Sigmoid colon (tissue), 7 donors: ENCODE results near the gene THSD7A. TPM values are rescaled to one million over a fixed set of nuclear protein-coding genes. Genes with fewer than 3 reads are reported as not detected.
"Not testable (repeated sequence)": the region's sequence is repeated elsewhere in the genome, so short reads cannot be mapped to it uniquely, and the experiment has no call there.

Source experiments
- DNase-seq: peaks from one replicate; pipeline ENCODE4 v3.0.0-alpha.2; 2019
- H3K27ac ChIP-seq, 4 donors: fragments of 200-600 bp; sonication (generic); one replicate each; pipeline ENCODE4 v1.5.1; 2016 to 2019; ENCODE audit warnings: mild to moderate bottlenecking in 1 of 4
- H3K27me3 ChIP-seq, 3 donors: fragments of 200-600 bp; sonication (generic); one replicate each; pipeline ENCODE4 v1.5.1; 2019; ENCODE audit warnings: mild to moderate bottlenecking in 1 of 3
- H3K36me3 ChIP-seq, 4 donors: fragments of 200-600 bp; sonication (generic); one replicate each; pipeline ENCODE4 v1.5.1; 2016 to 2019
- H3K4me1 ChIP-seq, 4 donors: fragments of 200-600 bp; sonication (generic); one replicate each; pipeline ENCODE4 v1.5.1; 2017 to 2019
- H3K4me3 ChIP-seq, 4 donors: fragments of 200-600 bp; sonication (generic); one replicate each; pipeline ENCODE4 v1.5.1; 2017 to 2019; ENCODE audit warnings: mild to moderate bottlenecking in 2 of 4, moderate library complexity in 1 of 4
- H3K9me3 ChIP-seq, 4 donors: fragments of 200-600 bp in 3 of 4; sonication (generic) in 3 of 4; one replicate each; pipeline versions ENCODE4 v1.5.1 to v1.6.1; 2013 to 2019
- EP300 ChIP-seq, 4 donors: sonication (generic); formaldehyde crosslinking; IDR thresholded peaks; one replicate each; pipeline ENCODE4 v1.6.1; 2017; ENCODE audit warnings: antibody characterized with exemption in 4 of 4
- POLR2A ChIP-seq, 2 donors: fragments of 450-650 bp; IDR thresholded peaks; one replicate each; pipeline ENCODE4 v1.6.1; 2016; ENCODE audit warnings: antibody characterized with exemption in 2 of 2, mild to moderate bottlenecking in 2 of 2, moderate library complexity in 2 of 2
- POLR2AphosphoS5 ChIP-seq, 4 donors: sonication (generic); formaldehyde crosslinking; IDR thresholded peaks; one replicate each; pipeline ENCODE4 v1.6.1; 2017; ENCODE audit warnings: antibody characterized with exemption in 4 of 4
- WGBS, 2 donors: extraction: QIAGEN DNeasy Blood & Tissue Kit; methylation state at CpG; one replicate each; pipeline ENCODE4 v1.1.7; 2013; 5-methylcytosine and 5-hydroxymethylcytosine counted together
- intact Hi-C: fragments of 100-400 bp; cut with DNase I; formaldehyde crosslinking; loops from one replicate; pipeline ENCODE4 v1.15.1; 2023
- polyA plus RNA-seq, 3 donors: library from polyadenylated mRNA; stranded (reverse); fragments of 200-250 nt; gene quantifications; one replicate each; pipeline ENCODE4 v1.2.3, GENCODE V29; 2013
- total RNA-seq, 4 donors: library from RNA; depleted of rRNA; stranded (reverse); fragments of >200 nt; gene quantifications; one replicate each; pipeline ENCODE4 v1.1.0, GENCODE V29; 2016
- TF ChIP-seq, protein P1 (sequence below), 4 experiments: fragments of 450-650 bp in 3 of 4; fragments of 200-600 bp in 1 of 4; IDR thresholded peaks; one replicate each; pipeline ENCODE4 v1.5.1; 2016 to 2019; ENCODE audit warnings: antibody characterized with exemption in 4 of 4, mild to moderate bottlenecking in 3 of 4, moderate library complexity in 2 of 4
- donor health status: healthy with polysubstance abuse.
- donor health status: Bipolar disorder and iron deficiency.
- donor health status: healthy.

Gene THSD7A
- total and polyA plus RNA-seq, 7 donors: under 0.01 to 6.9 (median 5.0) TPM

DNA sequence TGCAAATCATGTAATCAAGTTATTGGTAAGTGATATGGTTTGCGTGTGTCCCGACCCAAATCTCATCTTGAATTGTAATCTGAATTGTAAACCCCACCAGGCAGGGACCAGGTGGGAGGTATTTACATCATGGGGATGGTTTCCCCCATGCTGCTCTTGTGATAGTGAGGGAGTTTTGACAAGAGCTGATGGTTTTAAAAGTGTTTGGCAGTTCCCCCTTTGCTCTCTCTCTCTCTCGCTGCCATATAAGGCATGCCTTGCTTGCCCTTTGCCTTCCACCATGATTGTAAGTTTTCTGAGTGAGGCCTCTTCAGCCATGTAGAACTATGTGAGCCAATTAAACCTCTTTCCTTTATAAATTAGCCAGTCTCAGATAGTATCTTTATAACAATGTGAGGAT, 302.6 kb downstream of the THSD7A start:
- TF ChIP-seq POLR2A (IDR thresholded peaks at IDR 0.05) (no peak), POLR2AphosphoS5 (IDR thresholded peaks at IDR 0.05) (no peak), EP300 (IDR thresholded peaks at IDR 0.05) (no peak)
- TF ChIP-seq, protein P1, sequence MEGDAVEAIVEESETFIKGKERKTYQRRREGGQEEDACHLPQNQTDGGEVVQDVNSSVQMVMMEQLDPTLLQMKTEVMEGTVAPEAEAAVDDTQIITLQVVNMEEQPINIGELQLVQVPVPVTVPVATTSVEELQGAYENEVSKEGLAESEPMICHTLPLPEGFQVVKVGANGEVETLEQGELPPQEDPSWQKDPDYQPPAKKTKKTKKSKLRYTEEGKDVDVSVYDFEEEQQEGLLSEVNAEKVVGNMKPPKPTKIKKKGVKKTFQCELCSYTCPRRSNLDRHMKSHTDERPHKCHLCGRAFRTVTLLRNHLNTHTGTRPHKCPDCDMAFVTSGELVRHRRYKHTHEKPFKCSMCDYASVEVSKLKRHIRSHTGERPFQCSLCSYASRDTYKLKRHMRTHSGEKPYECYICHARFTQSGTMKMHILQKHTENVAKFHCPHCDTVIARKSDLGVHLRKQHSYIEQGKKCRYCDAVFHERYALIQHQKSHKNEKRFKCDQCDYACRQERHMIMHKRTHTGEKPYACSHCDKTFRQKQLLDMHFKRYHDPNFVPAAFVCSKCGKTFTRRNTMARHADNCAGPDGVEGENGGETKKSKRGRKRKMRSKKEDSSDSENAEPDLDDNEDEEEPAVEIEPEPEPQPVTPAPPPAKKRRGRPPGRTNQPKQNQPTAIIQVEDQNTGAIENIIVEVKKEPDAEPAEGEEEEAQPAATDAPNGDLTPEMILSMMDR (IDR thresholded peaks at IDR 0.05): no peak
- H3K4me3 ChIP-seq: no peak overlapping the region
- H3K36me3 ChIP-seq: no peaks in the 10 kb centered on the region
- DNase-seq: no peak
- H3K4me1 ChIP-seq: no peaks in the 10 kb centered on the region
- intact Hi-C loops: no loop called here
- peaks cover 0 to 2% (median 0%) of the 10 kb centered on the region in 4 donors for H3K9me3 ChIP-seq
- no peak overlapping the region for H3K27ac ChIP-seq
- H3K27me3 ChIP-seq: no peaks in the 10 kb centered on the region
- 62 to 71% methylated on average over 3 of the region's 3 CpGs for WGBS, 2 donors

DNA sequence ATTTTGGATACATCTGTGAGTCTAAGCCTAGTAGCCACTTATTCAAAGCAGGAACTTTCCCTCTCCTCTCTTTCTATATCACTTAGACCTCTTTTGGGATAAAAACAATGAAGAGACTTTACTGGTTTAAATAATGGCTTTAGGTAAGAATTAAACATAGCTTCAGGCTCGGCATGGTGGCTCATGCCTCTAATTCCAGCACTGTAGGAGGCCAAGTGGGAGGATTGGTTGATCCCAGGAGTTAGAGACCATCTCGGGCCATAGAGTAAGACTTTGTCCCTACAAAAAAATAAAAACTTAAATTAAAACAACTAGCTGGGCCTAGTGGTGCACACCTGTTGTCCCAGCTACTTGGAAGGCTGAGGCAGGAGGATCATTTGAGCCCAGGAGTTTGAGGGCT, 304.3 kb downstream of the THSD7A start:
- Histone ChIP-seq H3K27ac (no peak overlapping the region), H3K27me3 (no peaks in the 10 kb centered on the region), H3K4me1 (no peaks in the 10 kb centered on the region), H3K36me3 (no peaks in the 10 kb centered on the region), H3K4me3 (no peak overlapping the region), H3K9me3 (peaks cover 0 to 2% (median 0%) of the 10 kb centered on the region in 4 donors)
- no peak for DNase-seq
- 86 to 92% methylated on average over 2 of the region's 2 CpGs for whole genome bisulfite sequencing, 2 donors
- intact Hi-C loops: no loop called here
- no peak for TF ChIP-seq EP300 (IDR thresholded peaks at IDR 0.05)
- TF ChIP-seq, protein P1 (IDR thresholded peaks at IDR 0.05): no peak
- TF ChIP-seq POLR2A (IDR thresholded peaks at IDR 0.05): no peak
- TF ChIP-seq POLR2AphosphoS5 (IDR thresholded peaks at IDR 0.05): no peak

DNA sequence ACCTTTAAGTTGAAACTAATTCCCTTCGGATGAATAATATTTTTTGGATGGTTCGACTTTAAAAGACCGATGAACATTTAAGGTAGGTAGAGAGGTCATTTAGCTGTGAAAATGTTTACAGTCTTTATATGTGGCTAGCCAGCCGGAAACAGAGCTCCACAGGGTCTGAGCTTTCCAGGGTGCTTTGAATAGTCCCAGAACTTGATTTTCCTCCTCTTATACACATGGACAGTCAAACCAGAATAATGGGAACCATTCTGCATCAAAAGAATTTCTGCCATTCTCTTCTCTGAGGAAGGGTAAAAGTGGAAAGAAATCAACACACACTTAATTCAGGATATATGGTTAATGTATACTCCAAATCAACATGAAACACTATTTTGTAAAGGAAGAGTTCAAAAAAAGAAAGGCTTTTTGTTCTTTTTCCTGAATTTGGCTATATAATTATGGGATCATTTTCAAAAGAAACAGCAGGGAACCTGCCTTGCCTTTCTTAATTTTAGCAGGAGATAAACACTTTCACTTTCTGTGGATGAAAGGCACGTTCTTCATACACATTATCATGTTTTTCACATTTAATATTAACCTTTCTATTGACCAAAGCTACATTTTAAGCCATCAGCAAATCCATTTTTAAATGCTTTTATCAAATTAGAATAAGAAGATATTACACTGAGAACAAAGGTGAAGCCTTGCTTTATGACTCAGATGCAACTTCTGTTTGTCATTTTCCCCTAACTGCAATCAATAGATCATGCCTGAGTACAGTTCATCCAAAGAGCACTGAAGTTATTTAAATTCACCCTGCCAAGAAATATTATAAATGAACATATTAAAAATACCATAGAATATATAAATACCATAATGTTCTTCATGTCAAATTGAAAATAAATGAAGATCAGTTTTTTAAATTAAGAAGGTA, 307.3 kb downstream of the THSD7A start:
- Histone ChIP-seq H3K36me3 (no peaks in the 10 kb centered on the region), H3K27me3 (no peaks in the 10 kb centered on the region), H3K9me3 (peaks cover 0 to 2% (median 0%) of the 10 kb centered on the region in 4 donors), H3K4me3 (no peak overlapping the region), H3K27ac (no peak overlapping the region), H3K4me1 (no peaks in the 10 kb centered on the region)
- no peak for DNase-seq
- 82 to 83% methylated on average over 5 of the region's 5 CpGs for WGBS, 2 donors
- intact Hi-C loops: no loop called here
- TF ChIP-seq POLR2AphosphoS5 (IDR thresholded peaks at IDR 0.05): no peak

DNA sequence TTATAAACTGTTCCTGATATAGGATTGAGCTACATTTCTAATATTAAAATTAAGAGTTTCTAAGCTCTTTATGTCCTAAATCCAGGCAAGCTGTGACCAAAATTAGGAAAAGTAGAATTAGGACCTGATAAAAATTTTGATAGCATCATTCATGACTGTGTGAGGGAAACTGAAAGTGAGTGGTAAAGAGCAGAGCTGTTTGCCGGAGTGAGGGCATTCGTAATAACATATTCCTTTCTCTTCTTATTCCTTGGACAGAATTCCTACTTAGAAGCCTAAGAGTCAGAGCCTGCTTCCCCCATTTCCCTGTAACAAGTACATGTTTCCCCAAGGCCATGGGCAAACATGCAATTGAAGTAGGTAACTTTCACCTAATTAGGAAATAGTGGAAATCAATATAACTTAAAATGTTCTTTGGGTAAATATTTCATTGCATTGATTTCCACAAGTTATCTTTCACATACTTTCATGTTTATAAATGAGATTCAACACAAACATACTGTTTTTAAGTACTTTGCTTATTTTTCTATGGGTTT, 310.0 kb downstream of the THSD7A start:
- WGBS, 2 donors: 50 to 89% methylated on average over 2 of the region's 2 CpGs
- H3K4me1 ChIP-seq, H3K27me3 ChIP-seq, H3K4me3 ChIP-seq, DNase-seq, intact Hi-C loops, H3K27ac ChIP-seq, H3K36me3 ChIP-seq, H3K9me3 ChIP-seq: not testable (repeated sequence)

DNA sequence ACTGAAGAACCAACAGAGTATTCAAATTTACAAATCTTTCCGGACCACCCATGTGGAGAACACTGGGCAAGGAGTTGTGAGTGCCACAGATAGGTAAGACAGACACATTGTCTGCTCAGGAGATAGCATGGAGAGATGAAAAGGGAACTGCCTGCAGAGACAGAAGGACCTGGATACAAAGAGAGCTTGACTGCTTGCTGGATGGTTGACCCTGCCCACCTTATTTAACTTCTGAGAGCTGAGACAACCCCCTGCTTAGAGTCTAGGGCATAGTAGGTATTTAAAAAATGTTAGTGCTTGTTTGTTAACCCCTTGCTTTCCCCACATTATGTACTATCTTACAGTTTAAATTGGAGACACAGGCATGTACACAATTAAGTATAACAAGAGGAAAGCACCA, 314.1 kb downstream of the THSD7A start:
- no peak for DNase-seq
- 79 to 92% methylated on average over 1 of the region's 1 CpG for WGBS, 2 donors

More for the DNA sequence above, 314.1 kb downstream of the THSD7A start:
- Histone ChIP-seq H3K27me3 (no peaks in the 10 kb centered on the region), H3K36me3 (no peaks in the 10 kb centered on the region), H3K4me3 (no peak overlapping the region), H3K9me3 (no peaks in the 10 kb centered on the region), H3K4me1 (no peaks in the 10 kb centered on the region), H3K27ac (no peak overlapping the region)
- TF ChIP-seq, protein P1 (IDR thresholded peaks at IDR 0.05): no peak
- TF ChIP-seq EP300 (IDR thresholded peaks at IDR 0.05) (no peak), POLR2AphosphoS5 (IDR thresholded peaks at IDR 0.05) (no peak), POLR2A (IDR thresholded peaks at IDR 0.05) (no peak)
- intact Hi-C loops: no loop called here
